Stomach smooth muscle (tissue), 2 donors: ENCODE measurements around the gene ERBB4.

ENCODE experiments used
- H3K27ac ChIP-seq: one replicate; pipeline ENCODE4 v1.7.0; 2013; ENCODE audit warnings: mild to moderate bottlenecking, low read length, inconsistent platforms
- H3K27me3 ChIP-seq, 2 donors: one replicate each; pipeline ENCODE4 v1.7.0; 2013; ENCODE audit warnings: low read length in 2 of 2; ENCODE audit not compliant: insufficient read depth in 2 of 2, control insufficient read depth in 1 of 2
- H3K36me3 ChIP-seq, 2 donors: one replicate each; pipeline ENCODE4 v1.7.0; 2013; ENCODE audit warnings: low read length in 2 of 2; ENCODE audit not compliant: control insufficient read depth in 2 of 2, insufficient read depth in 2 of 2
- H3K4me1 ChIP-seq: one replicate; pipeline ENCODE4 v1.7.0; 2013; ENCODE audit warnings: low read length; ENCODE audit not compliant: control insufficient read depth, insufficient read depth
- H3K4me3 ChIP-seq, 2 donors: one replicate each; pipeline ENCODE4 v1.7.0; 2013; ENCODE audit warnings: low read length in 2 of 2
- H3K9ac ChIP-seq, 2 donors: one replicate each; pipeline ENCODE4 v1.7.0; 2013; ENCODE audit warnings: low read length in 2 of 2, mild to moderate bottlenecking in 1 of 2
- H3K9me3 ChIP-seq, 2 donors: one replicate each; pipeline ENCODE4 v1.7.0; 2013; ENCODE audit warnings: low read length in 2 of 2; ENCODE audit not compliant: control insufficient read depth in 2 of 2
- donor health status: healthy.
- donor health status: Pancreatic carcinoma.

The ERBB4 gene

DNA sequence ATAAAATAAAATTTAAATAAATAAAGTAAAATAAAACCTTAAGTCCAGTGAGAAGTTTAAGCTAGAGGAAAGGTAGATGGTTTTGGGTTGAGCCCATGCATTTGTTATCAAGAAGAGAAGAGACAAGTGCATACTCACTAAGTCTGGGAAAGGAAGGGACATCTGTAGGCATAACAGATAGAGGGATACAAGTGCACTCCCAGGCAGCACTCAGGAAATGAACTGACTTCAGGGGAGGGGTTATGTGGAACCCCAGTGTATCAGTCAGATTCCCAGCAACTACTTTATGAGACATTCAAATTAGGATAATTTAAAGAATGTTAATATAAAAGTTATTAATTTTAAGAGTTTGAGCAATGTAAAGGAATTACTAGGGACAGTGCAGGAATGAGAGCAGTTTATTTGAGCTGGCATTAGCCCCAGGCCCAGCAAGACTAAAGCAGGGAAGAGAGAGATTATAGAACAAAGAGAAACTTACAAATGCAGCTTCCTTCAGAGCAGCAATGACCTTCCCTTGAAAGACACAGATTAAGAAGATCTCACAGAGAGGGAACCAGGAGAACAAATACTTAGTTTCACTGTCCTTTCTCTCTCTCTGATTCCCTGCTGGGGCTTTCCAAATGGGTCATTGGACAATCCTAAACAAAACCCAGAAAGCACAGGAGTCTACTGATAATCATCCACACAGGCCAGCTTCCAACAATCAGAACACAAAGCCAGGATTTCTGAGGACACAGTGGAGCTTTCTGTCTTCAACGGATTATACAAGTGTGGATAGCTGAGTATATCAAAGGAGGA lies 109.7 kb downstream of the ERBB4 start:
- H3K9ac ChIP-seq = no peak overlapping the region
- H3K9me3 ChIP-seq = no peaks in the 10 kb centered on the region
- no peaks in the 10 kb centered on the region for H3K27me3 ChIP-seq
- no peaks in the 10 kb centered on the region for H3K36me3 ChIP-seq
- H3K27ac ChIP-seq = no peak overlapping the region
- H3K4me3 ChIP-seq = no peak overlapping the region
- H3K4me1 ChIP-seq = no peaks in the 10 kb centered on the region

DNA sequence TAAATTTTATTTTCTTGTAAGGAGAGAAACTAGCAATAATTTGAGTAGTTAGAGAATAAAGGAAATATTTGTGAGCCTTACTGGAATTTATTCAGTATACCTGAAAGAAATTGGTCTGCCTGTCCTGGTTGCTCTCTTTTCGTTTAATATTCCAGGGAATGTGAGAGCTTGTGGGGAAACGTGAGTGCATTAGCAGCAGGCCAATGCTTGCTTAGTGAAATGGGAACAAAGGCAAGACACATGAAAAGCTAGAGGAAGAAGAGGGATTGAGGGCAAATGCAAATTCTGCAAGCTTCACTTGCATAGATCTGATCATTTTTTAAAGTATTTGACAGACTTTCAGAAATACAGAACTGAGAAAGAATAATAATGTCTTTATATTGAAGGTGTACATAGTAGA lies 111.0 kb downstream of the ERBB4 start:
- no peaks in the 10 kb centered on the region for H3K9me3 ChIP-seq
- no peaks in the 10 kb centered on the region for H3K27me3 ChIP-seq
- no peak overlapping the region for H3K4me3 ChIP-seq
- no peak overlapping the region for H3K27ac ChIP-seq
- no peaks in the 10 kb centered on the region for H3K4me1 ChIP-seq
- no peak overlapping the region for H3K9ac ChIP-seq
- no peaks in the 10 kb centered on the region for H3K36me3 ChIP-seq

DNA sequence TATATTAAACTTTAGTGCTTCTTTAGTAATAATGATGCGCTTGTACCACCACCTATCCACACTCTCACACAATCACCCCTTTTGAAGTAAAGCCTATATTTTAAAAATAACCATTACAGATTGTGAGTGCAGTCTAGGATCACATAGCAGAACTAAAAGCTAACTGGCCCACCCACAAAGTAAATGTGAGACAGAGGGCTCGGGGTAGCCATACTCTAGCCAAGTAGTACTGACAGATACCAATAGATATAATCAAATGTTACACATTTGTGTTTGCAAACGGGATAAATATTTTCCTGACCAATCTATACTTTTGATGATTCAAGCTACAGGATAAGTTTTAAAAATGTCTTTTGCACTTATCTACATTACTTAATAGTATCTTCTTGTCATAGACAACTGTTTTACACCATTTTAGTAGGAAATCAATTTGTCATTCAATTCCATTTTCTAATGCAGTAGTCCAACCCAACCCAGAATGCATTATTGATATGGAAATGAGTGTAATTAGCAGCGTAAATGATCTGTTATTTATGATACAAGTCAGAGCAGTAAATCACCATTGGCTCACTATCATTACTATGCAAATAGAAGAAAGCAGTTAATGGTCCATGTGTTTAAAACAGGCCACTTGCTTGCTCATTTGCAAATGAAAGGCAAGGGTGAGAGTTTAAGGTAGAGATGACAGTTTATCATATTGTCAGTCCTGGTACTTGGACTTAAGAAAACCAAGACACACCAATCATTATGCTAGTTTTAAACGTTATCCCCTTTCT lies 111.8 kb downstream of the ERBB4 start:
- H3K4me1 ChIP-seq = no peaks in the 10 kb centered on the region
- H3K9me3 ChIP-seq = no peaks in the 10 kb centered on the region
- no peak overlapping the region for H3K4me3 ChIP-seq
- no peak overlapping the region for H3K9ac ChIP-seq
- no peak overlapping the region for H3K27ac ChIP-seq
- H3K36me3 ChIP-seq = no peaks in the 10 kb centered on the region
- no peaks in the 10 kb centered on the region for H3K27me3 ChIP-seq

DNA sequence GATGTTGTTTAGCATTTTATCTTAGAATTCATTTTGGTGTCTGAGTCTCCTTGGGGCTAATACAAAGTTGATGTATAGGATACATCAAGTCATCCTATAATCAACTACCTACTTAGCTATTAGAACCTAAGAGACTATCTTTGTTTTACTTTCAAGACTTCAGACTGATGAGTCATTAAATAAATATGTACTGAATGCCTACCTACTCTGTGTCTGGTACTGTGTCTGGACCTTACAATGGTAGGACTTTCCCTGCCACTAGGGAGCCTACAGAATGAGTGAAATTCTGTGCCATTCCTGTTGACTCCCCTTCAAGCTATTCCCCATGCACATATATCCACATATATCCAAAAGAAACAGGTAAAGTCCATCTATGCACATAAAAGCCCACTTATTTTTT lies 114.5 kb downstream of the ERBB4 start:
- Histone ChIP-seq H3K36me3 (no peaks in the 10 kb centered on the region), H3K27me3 (no peaks in the 10 kb centered on the region), H3K9ac (no peak overlapping the region), H3K27ac (no peak overlapping the region), H3K4me1 (no peaks in the 10 kb centered on the region), H3K9me3 (no peaks in the 10 kb centered on the region), H3K4me3 (no peak overlapping the region)

DNA sequence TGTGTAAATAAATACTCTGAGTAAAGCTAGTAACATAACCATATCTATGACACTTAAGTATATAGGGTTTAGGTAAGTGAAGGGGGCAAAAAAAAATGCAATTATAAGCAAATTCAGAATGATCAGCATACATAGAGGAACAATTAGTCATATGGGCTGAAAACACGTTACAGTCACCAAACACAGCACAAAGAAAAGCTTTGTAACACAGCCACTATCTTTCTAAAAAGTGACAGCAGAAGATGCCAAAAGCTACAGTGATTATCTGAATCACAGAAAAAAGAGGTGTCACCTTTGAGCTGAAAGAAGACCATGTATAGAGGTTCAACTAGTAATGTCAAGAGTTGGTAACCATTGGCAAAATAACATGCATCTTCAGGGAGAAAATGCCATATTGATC lies 115.5 kb downstream of the ERBB4 start:
- no peaks in the 10 kb centered on the region for H3K36me3 ChIP-seq
- no peaks in the 10 kb centered on the region for H3K27me3 ChIP-seq
- no peak overlapping the region for H3K9ac ChIP-seq
- no peaks in the 10 kb centered on the region for H3K9me3 ChIP-seq
- no peaks in the 10 kb centered on the region for H3K4me1 ChIP-seq
- no peak overlapping the region for H3K27ac ChIP-seq
- H3K4me3 ChIP-seq = no peak overlapping the region

DNA sequence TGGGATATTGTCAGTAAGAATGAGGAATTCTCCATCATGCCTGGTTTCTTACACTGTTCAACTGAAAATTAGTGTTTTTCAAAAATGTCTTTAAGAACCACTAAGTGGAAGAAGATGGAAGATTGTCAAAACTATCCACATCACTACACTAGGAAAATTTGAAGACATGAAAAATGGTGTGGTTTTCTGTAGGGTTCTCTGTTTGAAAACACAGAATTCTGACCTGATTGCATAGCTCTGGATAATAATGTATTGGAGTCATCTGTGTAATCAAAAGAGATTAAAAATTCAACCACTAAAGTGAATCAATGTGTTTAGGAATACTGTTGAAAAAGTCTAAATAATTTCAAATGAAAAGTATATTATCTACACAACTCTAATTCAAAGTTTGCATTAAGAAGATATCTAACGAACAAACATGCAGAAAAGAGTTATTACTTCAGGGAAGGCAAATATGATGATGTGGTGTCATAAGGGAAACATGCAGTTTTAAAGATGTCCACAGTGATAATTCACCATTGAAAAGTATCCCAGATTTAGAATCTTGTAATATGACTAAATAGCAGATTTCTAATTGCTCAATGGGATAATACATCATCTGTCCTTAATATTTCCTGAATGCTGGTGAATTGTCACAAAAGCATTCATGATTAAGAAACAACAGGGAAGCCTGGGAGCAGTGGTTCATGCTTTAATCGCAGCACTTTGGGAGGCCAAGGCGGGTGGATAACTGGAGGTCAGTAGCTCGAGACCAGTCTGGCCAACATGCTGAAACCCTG lies 116.9 kb downstream of the ERBB4 start:
- Histone ChIP-seq H3K36me3 (no peaks in the 10 kb centered on the region), H3K9ac (no peak overlapping the region), H3K4me1 (no peaks in the 10 kb centered on the region), H3K9me3 (no peaks in the 10 kb centered on the region), H3K27me3 (no peaks in the 10 kb centered on the region), H3K4me3 (no peak overlapping the region), H3K27ac (no peak overlapping the region)

DNA sequence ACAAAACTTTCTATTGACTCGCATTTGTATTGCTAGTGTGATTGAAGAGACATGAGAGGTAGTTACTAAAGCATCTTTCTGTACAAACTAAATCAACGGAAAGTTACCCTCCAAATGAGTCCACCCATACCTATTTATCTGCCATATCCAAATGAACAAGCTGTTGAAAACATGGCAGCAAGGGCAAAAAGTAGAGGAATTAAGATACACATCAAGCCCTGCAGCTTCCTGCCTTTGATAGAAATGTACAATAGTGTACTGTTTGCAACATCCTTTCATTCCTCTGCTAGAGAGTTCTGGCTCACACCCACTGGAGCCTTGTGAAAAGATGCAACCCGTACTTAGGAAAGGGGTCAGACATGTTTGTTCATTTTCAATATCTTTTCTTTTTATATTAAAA lies 122.5 kb downstream of the ERBB4 start:
- no peak overlapping the region for H3K9ac ChIP-seq
- H3K4me1 ChIP-seq = no peaks in the 10 kb centered on the region
- no peak overlapping the region for H3K27ac ChIP-seq
- no peaks in the 10 kb centered on the region for H3K27me3 ChIP-seq
- H3K9me3 ChIP-seq = no peaks in the 10 kb centered on the region
- H3K36me3 ChIP-seq = no peaks in the 10 kb centered on the region
- H3K4me3 ChIP-seq = no peak overlapping the region

DNA sequence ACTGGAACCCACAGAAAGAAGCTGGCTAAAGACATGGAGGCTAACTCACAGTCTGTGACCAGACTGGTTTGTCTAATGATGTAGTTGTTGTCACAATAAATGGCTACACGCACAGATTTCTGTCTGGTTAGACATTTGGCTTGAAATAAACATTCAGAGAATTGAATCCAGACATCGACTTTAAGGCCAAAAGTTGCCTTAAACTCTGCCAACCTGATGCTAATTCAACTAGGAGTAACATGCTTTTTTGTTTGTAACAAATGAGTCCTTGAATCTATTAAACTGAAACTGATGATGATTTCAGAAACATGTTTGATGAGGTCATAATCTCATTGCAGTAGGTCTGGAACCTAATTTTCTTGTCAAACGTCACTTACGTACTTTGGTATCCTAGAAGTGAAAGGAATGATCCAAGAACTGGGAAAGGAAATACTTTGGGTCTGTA lies 123.8 kb downstream of the ERBB4 start:
- Histone ChIP-seq H3K4me3 (no peak overlapping the region), H3K27ac (no peak overlapping the region), H3K4me1 (no peaks in the 10 kb centered on the region)

DNA sequence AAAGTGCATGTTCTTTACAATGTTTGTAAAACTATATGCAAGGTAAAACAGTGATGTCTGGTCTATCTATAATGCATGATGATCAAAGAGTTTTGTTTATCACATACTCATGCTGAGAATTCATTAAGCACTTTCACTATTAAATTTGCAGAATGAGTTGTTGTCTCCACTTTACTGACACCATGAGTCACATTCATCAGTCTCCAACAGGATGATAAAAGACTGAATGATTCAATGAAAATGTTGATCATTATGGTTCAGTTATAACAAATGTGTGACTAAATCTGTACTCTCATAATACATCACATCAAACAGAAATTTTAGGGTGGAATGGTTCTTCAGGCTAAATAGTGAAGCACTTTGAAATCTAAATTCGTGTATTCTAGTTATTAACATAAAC lies 129.0 kb downstream of the ERBB4 start:
- H3K36me3 ChIP-seq = no peaks in the 10 kb centered on the region
- no peak overlapping the region for H3K9ac ChIP-seq
- H3K27me3 ChIP-seq = no peaks in the 10 kb centered on the region
- H3K4me1 ChIP-seq = no peaks in the 10 kb centered on the region
- H3K27ac ChIP-seq = no peak overlapping the region
- no peak overlapping the region for H3K4me3 ChIP-seq
- H3K9me3 ChIP-seq = no peaks in the 10 kb centered on the region

More for the DNA sequence above, 123.8 kb downstream of the ERBB4 start:
- H3K9ac ChIP-seq = no peak overlapping the region
- H3K36me3 ChIP-seq = no peaks in the 10 kb centered on the region
- H3K27me3 ChIP-seq = no peaks in the 10 kb centered on the region
- H3K9me3 ChIP-seq = no peaks in the 10 kb centered on the region

DNA sequence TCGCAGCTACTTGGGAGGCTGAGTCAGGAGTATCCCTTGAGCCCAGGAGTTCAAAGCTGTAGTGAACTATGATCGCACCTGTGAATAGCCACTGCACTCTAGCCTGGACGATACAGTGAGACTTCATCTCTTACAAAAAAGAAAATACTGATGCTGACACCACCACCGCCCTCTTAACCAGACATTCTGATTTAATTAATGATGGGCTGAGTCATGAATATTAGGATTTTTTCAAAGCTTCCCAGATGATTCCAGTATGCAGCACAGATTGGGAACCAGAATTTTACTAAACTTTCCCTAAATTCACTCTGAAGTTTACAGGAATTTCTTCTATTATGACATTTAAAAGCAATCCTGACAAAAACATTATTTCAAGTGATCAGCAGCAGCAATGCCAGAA lies 130.1 kb downstream of the ERBB4 start:
- no peak overlapping the region for H3K4me3 ChIP-seq
- no peaks in the 10 kb centered on the region for H3K36me3 ChIP-seq
- H3K9ac ChIP-seq = no peak overlapping the region
- no peaks in the 10 kb centered on the region for H3K27me3 ChIP-seq
- H3K9me3 ChIP-seq = no peaks in the 10 kb centered on the region
- no peak overlapping the region for H3K27ac ChIP-seq
- H3K4me1 ChIP-seq = no peaks in the 10 kb centered on the region
